C4-2B (cell line): ENCODE measurements around the gene RIMS1.

Source experiments
- ZFX ChIP-seq: fragments of 450-650 bp; IDR thresholded peaks from 2 replicates; pipeline ENCODE4 v1.6.1; 2017
- TF ChIP-seq, protein P1 (sequence below): fragments of 450-650 bp; conservative IDR thresholded peaks from 2 replicates; pipeline ENCODE4 v1.5.1; 2017; ENCODE audit warnings: mild to moderate bottlenecking

- TF ChIP-seq, protein P1, sequence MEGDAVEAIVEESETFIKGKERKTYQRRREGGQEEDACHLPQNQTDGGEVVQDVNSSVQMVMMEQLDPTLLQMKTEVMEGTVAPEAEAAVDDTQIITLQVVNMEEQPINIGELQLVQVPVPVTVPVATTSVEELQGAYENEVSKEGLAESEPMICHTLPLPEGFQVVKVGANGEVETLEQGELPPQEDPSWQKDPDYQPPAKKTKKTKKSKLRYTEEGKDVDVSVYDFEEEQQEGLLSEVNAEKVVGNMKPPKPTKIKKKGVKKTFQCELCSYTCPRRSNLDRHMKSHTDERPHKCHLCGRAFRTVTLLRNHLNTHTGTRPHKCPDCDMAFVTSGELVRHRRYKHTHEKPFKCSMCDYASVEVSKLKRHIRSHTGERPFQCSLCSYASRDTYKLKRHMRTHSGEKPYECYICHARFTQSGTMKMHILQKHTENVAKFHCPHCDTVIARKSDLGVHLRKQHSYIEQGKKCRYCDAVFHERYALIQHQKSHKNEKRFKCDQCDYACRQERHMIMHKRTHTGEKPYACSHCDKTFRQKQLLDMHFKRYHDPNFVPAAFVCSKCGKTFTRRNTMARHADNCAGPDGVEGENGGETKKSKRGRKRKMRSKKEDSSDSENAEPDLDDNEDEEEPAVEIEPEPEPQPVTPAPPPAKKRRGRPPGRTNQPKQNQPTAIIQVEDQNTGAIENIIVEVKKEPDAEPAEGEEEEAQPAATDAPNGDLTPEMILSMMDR: peak; percentile 25
- no peak for TF ChIP-seq ZFX
Measured at GRCh38 chr6:72140795-72141194, 254.4 kb downstream of the RIMS1 start.
